Smooth muscle cell (in vitro differentiated cells): ENCODE measurements around the gene RANGAP1. TPM values are rescaled to one million over a fixed set of nuclear protein-coding genes. Genes with fewer than 3 reads are reported as not detected.

Experiments used
- DNase-seq: peaks from one replicate; lab custom pipeline; 2025; ENCODE audit not compliant: unreplicated experiment; lab: John Stamatoyannopoulos, UW
- H2AFZ ChIP-seq: fragments of 200-600 bp; sonication (generic); 2 replicates; pipeline ENCODE4 v1.6.0; 2016; ENCODE audit warnings: antibody characterized with exemption, low read depth, mild to moderate bottlenecking
- H3F3A ChIP-seq: fragments of 200-600 bp; sonication (generic); 2 replicates; pipeline ENCODE4 v1.6.0; 2017; ENCODE audit warnings: antibody characterized with exemption, low read depth
- H3K27ac ChIP-seq: fragments of 200-600 bp; sonication (generic); 2 replicates; pipeline ENCODE4 v1.5.1; 2016; ENCODE audit warnings: low read depth, mild to moderate bottlenecking
- H3K27me3 ChIP-seq: fragments of 200-600 bp; sonication (generic); 2 replicates; pipeline ENCODE4 v1.6.1; 2016; ENCODE audit warnings: low read depth, mild to moderate bottlenecking
- H3K36me3 ChIP-seq: fragments of 200-600 bp; sonication (generic); 2 replicates; pipeline ENCODE4 v1.5.1; 2016; ENCODE audit warnings: low read depth
- H3K4me1 ChIP-seq: fragments of 200-600 bp; sonication (generic); 2 replicates; pipeline ENCODE4 v1.5.1; 2016; ENCODE audit warnings: low read depth
- H3K4me2 ChIP-seq: fragments of 200-600 bp; sonication (generic); 2 replicates; pipeline ENCODE4 v1.6.0; 2016; ENCODE audit warnings: mild to moderate bottlenecking
- H3K4me3 ChIP-seq: fragments of 200-600 bp; sonication (generic); 2 replicates; pipeline ENCODE4 v1.5.1; 2016; ENCODE audit warnings: mild to moderate bottlenecking
- H3K79me2 ChIP-seq: fragments of 200-600 bp; sonication (generic); 2 replicates; pipeline ENCODE4 v1.6.0; 2016; ENCODE audit warnings: low read depth, mild to moderate bottlenecking
- H3K9ac ChIP-seq: fragments of 200-600 bp; sonication (generic); 2 replicates; pipeline ENCODE4 v1.6.0; 2016; ENCODE audit warnings: low read depth
- H3K9me3 ChIP-seq: fragments of 200-600 bp; sonication (generic); replicated peaks from 2 replicates; pipeline ENCODE4 v1.5.1; 2016; ENCODE audit warnings: low read depth
- H4K20me1 ChIP-seq: fragments of 200-600 bp; sonication (generic); 2 replicates; pipeline ENCODE4 v1.6.0; 2016; ENCODE audit warnings: low read depth
- CTCF ChIP-seq: fragments of 200-600 bp; sonication (generic); IDR thresholded peaks from 2 replicates; pipeline ENCODE4 v1.5.1; 2017; ENCODE audit warnings: borderline replicate concordance, mild to moderate bottlenecking, antibody characterized with exemption; ENCODE audit not compliant: insufficient read depth, poor library complexity, severe bottlenecking
- WGBS: methylation state at CpG from one replicate; pipeline ENCODE4 v1.1.7; 2016; ENCODE audit warnings: low lambda C conversion rate; 5-methylcytosine and 5-hydroxymethylcytosine counted together
- polyA plus RNA-seq: library from polyadenylated mRNA; unstranded; fragments of >200 nt; fragmentation: Nextera tagmentation; extraction: Ambion mirVana; gene quantifications from 2 replicates; pipeline ENCODE4 v1.2.1, GENCODE V29; 2016
- total RNA-seq: library from RNA; depleted of rRNA; stranded (reverse); fragments of >200 nt; gene quantifications from 2 replicates; pipeline ENCODE4 v1.2.3, GENCODE V29; 2014

RANGAP1 gene
- total and polyA plus RNA-seq, 2 experiments from 2014 or later, result 20.6 to 21.7 TPM

- Histone ChIP-seq H3K4me1 (no peaks in the 10 kb centered on the region), H2AFZ (no peak overlapping the region), H4K20me1 (peaks cover 18% of the 10 kb centered on the region), H3K4me3 (no peak overlapping the region), H3K9me3 (no peaks in the 10 kb centered on the region), H3K9ac (no peak overlapping the region), H3K36me3 (peaks cover 8% of the 10 kb centered on the region), H3K27ac (no peak overlapping the region), H3K79me2 (no peaks in the 10 kb centered on the region), H3F3A (no peaks in the 10 kb centered on the region), H3K27me3 (no peaks in the 10 kb centered on the region), H3K4me2 (no peak overlapping the region)
- 98% methylated on average over 16 of the region's 16 CpGs for WGBS
- no peak for DNase-seq
- no peak for TF ChIP-seq CTCF
Measured at GRCh38 chr22:41267958-41268357, 18.0 kb downstream of the RANGAP1 start.

GRCh38 chr22:41264408-41264941, 21.5 kb downstream of the RANGAP1 start:
- no peaks in the 10 kb centered on the region for H3K79me2 ChIP-seq
- no peak for DNase-seq
- no peak overlapping the region for H3K27ac ChIP-seq
- no peak for TF ChIP-seq CTCF
- H3K27me3 ChIP-seq, result no peaks in the 10 kb centered on the region
- no peak overlapping the region for H3K9ac ChIP-seq
- WGBS, result 95% methylated on average over 15 of the region's 15 CpGs
- peaks cover 20% of the 10 kb centered on the region for H4K20me1 ChIP-seq
- peaks cover 7% of the 10 kb centered on the region for H3K36me3 ChIP-seq
- H3K4me2 ChIP-seq, result no peak overlapping the region
- no peak overlapping the region for H3K4me3 ChIP-seq
- H2AFZ ChIP-seq, result no peak overlapping the region
- H3K4me1 ChIP-seq, result no peaks in the 10 kb centered on the region
- no peaks in the 10 kb centered on the region for H3F3A ChIP-seq
- H3K9me3 ChIP-seq, result no peaks in the 10 kb centered on the region

- H3F3A ChIP-seq, result no peaks in the 10 kb centered on the region
- H4K20me1 ChIP-seq, result peaks cover 18% of the 10 kb centered on the region
- DNase-seq, result no peak
- no peak overlapping the region for H3K9ac ChIP-seq
- no peaks in the 10 kb centered on the region for H3K27me3 ChIP-seq
- no peak for TF ChIP-seq CTCF
- H3K4me3 ChIP-seq, result no peak overlapping the region
- H3K36me3 ChIP-seq, result peaks cover 7% of the 10 kb centered on the region
- no peaks in the 10 kb centered on the region for H3K4me1 ChIP-seq
- H2AFZ ChIP-seq, result no peak overlapping the region
- 52% methylated on average over 2 of the region's 2 CpGs for WGBS
- H3K9me3 ChIP-seq, result no peaks in the 10 kb centered on the region
- no peak overlapping the region for H3K4me2 ChIP-seq
- H3K79me2 ChIP-seq, result no peaks in the 10 kb centered on the region
- no peak overlapping the region for H3K27ac ChIP-seq
Measured at GRCh38 chr22:41263704-41264103, 22.3 kb downstream of the RANGAP1 start.

- Histone ChIP-seq H3K36me3 (peaks cover 3% of the 10 kb centered on the region), H2AFZ (no peak overlapping the region), H3K9me3 (no peaks in the 10 kb centered on the region), H3K4me1 (no peaks in the 10 kb centered on the region), H3K4me2 (no peak overlapping the region), H3K27ac (no peak overlapping the region), H3K4me3 (no peak overlapping the region), H3F3A (no peaks in the 10 kb centered on the region), H3K27me3 (no peaks in the 10 kb centered on the region), H4K20me1 (peaks cover 18% of the 10 kb centered on the region), H3K9ac (no peak overlapping the region), H3K79me2 (no peaks in the 10 kb centered on the region)
- TF ChIP-seq CTCF, result no peak
- 98% methylated on average over 15 of the region's 15 CpGs for WGBS
- DNase-seq, result no peak
Measured at GRCh38 chr22:41262250-41262765, 23.7 kb downstream of the RANGAP1 start.
